SW480 (cell line): Measurements from ENCODE around the gene SENP1.
A peak's percentile ranks its signal among the peaks of the same experiment; 100 is the strongest.

Experiments
- DNase-seq: peaks from one replicate; pipeline ENCODE4 v3.0.0-alpha.2; 2016; ENCODE audit warnings: low spot score

The SENP1 gene

DNA sequence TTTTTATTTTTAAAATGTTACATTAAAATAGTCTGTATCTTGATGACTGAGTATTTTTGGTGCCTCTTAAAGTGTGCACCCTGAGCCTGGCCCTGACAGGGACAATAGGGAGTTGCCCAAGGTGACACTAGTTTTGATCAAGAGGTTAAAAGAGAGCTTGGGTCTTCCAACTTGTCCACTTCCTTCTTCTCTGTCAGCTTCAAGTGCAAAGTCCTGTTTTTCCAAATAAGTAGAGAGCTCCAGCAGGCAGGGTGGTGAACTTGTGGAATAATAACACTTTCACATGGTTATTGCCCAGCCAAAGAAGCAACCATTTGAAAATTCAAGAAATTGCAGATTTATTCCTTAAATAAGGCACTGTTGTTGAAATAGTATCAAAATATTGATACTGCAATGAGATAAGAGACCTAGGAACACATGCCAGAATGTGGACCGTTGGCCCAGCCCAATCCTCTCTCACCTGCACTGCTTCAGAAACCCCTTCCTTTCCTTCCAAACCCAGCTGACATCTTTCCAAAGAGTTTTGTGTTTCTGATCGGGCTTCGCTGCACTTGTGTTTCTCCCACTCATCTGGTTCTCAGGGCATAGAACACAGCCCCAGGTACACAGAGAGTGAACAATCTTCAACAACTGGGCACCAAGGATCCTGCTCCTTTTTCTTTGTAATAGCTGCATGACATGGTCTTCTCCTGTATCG is 87.8 kb downstream of the SENP1 start:
- no peak for DNase-seq

DNA sequence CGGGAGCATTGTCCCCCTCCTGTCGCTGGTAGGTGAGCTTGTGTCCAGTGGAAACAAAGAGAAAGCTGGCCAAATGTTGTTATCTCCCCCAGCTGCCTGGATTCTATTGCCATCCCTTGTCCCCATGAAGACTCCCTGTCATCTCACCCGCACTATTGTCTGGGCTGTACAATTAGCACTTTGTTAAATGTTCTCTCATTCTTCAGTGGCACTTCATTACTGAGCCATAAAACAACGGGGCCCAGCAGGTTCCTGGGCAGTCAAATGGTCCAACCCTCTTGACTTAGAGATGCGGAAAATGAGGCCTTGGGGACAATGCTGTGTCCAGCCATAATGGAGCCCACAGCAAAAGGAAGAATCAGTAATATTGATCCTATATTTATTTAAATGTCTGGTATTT is 88.4 kb downstream of the SENP1 start:
- DNase-seq: no peak

DNA sequence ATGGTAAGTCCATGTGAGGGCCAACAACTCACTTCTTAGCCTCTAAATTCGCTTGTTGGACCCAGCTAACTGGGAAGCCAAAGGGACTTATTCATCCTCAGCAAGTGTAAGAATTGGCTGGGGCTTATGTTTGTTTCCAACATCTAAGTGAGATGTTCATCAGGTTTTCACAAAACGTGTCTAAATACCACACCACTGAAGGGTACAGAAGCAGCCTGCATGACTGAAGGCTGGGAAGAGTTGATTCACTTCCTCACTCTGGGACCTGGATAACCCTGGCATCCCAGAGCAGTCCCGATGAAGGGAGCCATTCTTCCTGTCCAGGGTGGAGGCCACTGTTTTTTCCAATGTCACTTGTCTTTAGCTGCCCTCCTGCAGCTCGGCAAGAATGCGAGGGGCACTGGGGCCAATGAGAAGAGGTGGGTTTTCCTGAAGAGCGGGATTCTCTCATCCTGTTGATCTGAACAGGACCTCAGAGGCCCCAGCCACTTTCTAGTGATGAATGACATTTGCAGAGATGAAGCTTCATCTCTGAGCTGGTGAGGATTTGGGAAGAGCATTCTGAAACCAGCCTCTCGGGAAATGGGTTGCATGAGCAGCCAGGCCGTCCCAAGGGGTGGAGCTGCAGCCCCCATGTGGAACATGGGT is 89.4 kb downstream of the SENP1 start:
- no peak for DNase-seq

DNA sequence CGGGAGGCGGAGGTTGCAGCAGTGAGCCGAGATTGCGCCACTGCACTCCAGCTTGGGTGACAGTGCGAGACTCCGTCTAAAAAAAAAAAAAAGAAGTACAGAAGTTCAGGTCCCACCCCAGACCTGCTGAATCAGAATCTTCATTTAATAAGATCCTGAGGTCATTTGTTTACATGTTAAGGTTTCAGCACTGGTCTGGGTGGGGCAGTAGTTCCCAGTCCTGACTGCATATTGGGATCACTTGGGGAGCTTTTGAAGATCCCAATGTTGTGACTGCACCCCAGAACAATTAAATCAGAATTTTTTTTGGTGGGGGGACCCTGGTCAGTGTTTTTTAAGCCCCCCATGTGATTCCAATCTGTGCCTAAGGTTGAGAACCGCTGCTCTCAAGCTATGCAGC is 89.9 kb downstream of the SENP1 start:
- no peak for DNase-seq

DNA sequence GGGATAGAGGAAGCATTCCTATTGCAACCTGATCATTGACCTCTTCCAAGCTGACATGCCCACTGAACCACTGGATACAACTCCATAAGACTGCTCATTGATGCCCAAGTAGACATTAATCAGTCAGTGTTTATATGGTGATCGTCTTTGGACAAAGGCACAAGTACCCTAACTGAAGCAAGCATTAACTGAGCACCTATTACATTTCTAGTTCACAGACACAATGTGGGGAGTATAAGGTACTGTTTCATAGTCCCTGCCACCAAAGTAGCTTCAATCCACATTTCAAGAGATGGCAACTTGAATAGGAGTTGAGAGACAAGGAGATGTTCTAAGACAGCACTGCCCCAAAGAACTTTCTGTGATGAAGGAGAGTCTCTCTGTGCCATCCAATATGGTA is 90.8 kb downstream of the SENP1 start:
- no peak for DNase-seq

DNA sequence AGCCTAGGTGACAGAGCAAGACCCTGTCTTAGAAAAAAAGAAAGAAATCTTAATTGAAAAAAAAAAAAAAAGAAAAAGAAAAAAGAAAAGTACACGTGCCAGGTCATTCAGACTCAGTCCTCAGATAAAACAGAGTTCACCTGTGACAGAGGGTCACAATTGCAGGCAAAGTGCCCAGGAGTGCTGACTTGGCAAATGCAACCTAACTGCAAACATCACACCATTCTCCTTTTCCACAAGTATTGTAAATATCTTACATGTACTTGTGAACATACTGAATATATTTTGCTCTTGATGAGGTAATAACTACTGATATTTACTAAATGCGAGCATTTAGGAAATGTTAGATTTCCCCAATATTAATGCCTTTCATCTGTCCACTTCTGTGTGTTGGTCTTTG is 92.6 kb downstream of the SENP1 start:
- DNase-seq: no peak

DNA sequence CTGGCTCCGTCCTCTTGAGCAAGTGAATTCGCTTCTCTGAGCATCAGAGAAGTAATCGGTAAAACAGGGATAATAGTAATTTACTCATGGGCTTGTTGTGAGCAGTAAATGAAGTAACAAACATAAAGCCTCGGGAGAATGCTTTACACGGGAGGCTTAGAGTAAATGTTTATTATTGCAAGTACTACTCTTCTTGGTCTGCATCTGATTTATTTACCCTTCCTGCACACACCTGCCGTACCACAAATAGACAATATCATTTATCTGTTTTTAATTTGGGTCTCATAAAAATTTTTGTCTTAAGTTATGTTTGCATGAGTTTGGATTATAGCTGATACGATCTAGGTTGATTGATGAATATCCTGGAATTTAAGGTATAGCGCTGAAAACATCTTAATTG is 93.8 kb downstream of the SENP1 start:
- DNase-seq: no peak

DNA sequence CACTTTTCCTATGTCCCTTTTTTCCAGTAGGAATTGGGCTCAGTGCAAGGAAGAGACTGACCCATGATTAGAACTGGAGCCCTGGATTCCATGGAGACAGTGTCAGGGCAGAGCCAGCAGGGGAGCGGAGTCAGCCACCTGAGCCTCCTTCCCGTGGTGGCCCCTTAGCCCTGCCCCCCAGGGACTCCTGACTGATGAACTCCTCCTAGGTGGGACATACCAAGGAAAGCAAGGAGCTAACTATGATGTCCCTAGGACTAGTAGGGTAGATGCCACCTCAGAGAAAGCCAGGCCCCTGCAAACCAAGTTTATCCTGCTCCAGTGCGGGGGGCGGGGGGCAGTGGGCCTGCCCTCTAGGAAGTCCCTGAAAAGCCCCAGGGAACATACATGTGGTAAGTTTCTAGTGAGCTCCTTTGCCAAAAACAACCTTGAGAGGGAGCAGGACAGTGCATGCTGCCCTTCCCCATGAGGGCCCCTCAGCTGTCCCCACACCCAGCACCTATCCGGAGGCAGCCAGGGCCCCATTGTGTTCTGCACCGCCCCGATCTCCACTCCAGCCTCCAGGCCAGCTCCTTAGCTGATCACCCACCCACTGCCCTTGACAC is 95.4 kb downstream of the SENP1 start:
- DNase-seq: no peak

DNA sequence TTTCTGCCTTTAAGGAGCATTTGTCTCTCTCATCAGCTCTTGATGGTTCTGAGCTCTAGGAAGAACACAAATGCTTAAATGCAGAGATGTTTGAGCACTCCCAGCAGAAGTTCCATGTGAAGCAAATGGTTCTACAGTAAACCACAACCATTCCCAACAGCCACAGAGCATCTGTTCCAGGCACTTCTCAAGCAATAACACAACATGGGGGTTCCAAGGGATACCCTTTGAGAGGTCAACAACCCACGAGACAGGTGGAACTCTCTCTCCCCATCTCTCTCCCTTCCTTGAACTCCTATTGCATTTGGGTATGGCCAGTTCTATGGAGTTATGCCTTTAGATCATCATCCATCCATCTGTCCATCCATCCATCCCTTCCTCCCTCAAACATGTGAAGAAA is 96.4 kb downstream of the SENP1 start:
- DNase-seq: no peak

DNA sequence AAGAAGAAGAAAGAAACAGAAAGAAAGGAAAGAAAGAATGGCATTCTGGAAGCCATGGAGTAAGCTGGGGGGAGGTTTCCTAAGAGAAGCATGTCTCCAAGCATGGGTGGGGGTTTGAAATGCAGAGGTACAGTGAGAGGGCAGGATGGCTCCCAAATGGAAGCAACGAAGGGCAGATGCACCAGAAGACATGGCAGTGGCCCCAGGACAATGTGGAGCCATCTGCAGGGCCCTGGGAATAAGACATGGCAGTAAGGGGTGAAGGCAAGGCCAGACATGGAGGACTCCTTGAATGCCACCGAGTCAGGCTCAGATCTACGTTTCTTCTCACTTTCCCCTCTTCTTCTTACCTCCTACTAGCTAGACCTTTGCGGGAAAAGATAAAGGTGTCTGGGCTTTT is 96.9 kb downstream of the SENP1 start:
- DNase-seq: no peak

DNA sequence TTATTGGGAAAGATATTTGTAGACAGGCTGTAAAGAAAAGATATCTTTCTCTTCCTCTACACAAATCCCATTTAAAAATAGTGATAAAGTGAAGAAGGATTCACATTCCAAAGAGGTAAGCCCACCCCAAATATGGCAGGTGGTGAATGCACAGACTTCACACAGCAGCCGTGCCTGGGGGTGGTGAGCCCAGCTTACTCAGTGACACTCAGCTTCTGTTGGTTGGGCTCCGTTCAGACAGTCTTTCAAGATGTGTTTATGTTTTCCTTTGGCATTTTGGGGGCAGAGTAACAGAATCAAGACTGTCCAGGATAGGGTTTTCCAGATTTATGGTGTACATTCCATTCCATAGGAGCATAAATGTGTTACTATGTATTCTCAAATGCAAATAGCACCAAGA is 97.5 kb downstream of the SENP1 start:
- DNase-seq: no peak

DNA sequence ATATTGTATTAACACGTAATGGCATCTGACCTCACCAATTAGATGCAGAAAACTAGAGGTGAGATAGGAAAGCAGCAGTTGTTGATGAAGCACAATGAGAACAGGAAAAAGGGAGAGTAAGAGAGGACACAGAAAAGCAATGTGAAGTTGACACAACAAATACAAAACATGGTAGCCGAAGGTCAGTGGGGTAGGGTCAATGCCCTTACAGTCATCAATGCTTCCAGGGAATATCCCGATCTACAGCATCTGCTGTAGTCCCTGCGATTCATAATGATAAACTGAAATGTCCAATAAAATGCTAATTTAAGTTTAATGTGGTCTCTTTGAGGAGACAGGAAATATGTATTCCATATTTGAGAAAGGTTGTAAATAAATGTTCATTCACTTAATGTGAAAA is 98.7 kb downstream of the SENP1 start:
- DNase-seq: no peak

DNA sequence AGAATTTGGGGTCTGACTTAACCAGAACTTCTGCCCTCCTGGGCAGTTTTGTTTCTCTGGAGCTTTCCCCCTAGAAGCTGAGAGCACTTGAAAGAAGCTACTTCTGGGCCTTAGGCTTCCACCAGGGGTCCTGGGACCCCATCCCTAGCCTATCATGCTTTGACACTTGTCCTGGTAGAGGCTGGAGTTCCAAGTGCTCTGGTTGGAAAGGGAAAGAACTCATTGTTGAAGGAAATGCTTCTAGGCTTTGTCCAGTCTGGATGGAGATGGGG is 100.2 kb downstream of the SENP1 start:
- DNase-seq: no peak

DNA sequence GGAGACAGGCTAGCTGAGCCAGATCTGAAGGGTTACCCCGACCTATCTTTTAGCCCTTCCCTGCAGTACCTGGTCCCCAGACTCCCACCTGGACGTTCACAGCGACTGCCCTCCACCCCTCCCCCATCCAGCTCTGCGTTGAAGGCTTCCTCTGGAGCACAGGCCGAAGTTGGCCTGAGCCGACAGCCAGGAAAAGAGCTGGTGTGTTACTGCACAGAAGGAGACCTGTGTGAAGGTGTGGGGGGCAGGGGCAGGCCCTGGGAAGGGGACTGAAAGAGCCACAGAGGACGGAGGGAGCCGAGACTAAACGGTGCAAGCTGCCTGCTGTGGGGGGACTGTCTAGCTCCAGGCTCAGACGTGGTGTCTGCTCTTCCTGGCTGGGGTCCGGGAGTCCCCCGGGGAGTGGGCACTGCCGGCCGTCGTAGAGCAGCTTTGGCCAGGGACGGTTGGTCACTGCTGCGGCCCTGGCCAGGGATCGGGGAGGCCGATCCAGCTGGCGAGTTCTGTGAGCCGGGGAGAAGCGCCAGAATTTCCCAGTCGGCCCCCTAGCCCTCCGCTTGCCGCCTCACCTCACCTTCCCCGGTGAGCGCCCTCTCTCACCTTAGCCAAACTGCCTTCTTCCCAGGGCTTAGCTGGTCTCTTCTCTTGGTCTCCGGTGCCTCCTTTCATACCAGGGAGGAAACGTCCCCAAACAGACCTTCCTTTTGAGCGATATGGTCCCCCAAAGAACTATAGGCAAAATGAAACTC is 100.7 kb downstream of the SENP1 start:
- DNase-seq: no peak

DNA sequence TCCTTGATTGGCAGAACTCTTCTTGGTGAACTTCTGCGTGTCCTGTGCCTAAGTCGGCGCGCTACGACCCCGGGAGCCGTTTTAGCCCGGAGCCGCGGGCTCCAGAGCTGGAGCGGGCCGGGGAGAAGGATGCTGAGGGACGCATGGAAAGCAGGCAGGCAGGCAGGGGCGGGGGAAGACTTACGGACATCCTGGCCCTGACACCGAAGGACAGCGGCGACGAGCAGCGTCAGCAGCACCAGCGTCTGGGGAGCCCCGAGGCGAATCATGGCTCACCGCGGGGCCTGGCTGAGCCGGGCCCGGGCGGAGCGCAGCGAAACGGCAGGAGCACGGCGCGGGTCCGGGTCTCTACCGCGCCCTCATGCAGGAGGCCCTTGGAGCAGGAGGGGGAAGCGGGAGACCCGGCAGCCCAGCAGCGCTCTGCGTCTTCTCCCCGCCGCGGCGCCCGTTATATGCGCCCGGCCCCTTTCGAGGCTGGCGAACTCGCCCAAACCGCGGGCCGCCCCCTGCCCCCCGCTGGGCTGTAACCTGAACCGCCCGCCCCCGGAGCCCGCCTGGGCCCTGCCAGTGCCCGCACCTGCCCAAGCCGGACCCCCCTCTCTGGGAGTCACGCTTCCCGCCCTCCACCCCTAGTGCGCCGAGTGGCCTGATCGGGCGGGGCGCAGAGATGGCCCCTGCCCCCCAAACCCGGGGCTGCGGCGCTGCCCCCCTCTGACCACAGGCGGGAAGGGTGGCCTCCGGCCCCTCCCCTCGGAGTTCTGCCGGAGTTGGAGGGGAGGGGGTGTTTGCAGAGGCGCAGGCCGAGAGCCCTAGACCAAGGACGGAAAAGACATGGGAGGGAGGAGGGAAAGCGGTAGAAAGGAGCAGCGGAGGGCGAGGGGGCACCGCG is 101.6 kb downstream of the SENP1 start, which contains the start of gene COL2A1:
Gene COL2A1 (minus strand): TSS at position 424 of the 889 bp plus-strand sequence. CDS start 155 bp downstream, at position 269.
- no peak for DNase-seq

DNA sequence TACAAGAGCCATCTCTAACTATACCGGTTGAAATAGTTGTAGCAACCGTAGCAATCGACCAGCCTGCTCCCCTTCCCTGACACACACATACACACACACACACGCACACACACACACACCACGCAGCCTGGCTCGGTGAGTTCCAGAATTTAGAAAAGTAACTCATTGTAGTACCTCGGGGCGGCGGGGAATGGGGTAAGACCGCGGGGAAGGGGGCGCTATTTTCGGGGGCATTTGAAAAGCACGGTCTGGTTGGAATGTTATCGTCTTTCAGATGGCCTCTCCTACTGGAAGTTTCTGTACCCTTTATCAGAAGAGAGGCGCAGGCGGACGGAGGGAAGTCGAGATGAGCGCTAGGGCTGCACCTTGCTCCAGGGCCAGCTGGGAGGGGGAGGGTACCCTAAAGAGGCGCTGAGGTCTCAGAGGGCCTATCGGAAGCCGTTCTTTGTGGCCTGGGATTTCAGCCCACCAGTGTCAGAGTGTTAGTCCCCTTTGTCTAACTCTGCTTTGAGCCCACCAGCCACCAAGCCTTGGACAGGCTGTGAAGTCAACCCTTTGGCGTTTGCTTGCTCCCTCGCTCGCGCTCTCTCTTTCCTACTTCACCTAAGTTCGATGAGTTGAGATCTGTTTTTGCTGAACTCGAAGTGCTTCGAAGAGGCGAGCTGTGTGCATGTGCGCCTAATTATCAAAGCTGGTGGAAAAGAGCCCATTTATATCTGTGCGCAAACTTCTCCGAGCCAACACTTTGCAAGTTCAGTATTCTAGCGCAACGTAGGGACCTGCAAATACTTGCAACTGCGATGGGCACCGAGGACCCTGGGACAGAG is 102.4 kb downstream of the SENP1 start:
- no peak for DNase-seq

DNA sequence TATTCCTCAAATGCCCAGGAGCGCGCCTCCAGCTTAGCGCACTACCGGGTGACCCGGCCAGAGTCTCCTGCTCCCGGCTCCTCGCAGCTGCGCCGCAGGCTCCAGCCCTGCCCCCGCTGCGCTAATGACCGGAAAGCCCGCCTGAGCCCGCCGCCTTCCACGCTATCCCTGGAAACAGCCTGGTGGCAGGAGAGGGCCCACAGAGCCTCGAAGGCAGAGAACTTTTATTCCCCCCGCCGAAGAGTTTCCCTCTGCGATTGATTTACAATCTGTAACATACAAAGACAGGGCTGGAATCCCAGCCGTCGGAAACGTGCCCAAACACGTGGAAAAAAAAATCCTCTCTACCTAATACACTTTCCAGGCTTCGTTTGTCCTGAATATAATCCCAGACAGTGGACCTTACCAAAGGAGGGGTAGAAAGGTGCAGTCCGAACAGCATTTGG is 103.1 kb downstream of the SENP1 start:
- DNase-seq: peak; percentile 66

DNA sequence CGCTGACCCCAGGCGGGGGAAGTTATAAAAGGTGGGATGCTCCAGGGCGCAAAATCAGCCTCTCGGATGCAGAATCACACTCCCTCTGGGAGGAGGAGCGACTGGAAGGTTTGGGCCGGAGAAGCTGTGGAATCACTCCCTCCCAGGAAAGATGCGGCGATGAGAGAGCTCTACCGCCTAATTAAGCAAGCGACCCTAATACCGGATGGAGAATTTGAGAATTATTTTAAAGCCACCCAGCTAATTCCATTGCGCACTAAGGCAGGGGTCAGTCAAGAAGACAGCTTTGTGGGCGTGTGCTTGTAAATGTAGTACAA is 103.5 kb downstream of the SENP1 start:
- DNase-seq: no peak

DNA sequence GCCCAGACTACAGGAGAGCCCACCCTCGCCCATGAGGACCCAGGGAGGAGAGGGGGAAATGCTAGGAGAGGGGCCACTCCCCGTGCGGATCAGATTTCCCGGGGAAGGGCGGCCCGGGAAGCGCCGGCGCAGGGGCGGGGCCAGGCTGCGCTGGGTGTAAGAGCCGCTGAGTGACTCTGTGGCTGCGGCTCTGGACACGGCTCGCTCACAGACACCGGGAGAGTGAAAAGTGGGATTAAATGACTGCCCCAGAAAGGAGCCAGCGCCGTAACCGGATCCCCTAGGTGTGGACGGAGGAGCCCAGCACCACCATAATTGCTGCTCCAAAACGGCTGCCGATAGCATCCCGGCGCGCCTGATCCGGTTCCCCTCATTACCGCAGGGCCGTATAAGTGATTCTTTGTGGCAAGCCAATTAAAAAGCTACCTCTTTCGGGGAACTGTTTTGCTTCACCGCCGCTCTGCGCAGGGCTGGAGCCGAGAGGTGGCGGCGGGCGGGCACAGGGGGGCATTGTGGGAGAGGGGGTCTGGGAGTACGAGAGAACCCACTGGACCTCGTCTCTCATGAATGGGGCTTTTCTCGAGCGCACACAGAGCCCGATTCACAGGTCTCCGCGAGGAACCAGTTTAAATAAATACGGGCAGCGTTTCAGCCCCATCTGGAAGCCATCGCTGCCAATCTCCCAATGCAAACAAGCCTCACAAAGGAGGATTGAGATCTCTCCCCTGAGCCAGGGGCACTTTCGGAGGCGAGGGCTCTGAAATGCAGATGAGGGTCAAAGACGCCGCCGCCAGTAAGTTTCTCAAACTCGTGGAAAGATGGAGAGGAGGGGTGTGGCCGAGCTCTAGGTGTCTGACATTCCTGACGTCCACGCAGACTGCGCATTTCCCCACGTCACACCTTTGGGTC is 104.1 kb downstream of the SENP1 start:
- peak; percentile 75 for DNase-seq

DNA sequence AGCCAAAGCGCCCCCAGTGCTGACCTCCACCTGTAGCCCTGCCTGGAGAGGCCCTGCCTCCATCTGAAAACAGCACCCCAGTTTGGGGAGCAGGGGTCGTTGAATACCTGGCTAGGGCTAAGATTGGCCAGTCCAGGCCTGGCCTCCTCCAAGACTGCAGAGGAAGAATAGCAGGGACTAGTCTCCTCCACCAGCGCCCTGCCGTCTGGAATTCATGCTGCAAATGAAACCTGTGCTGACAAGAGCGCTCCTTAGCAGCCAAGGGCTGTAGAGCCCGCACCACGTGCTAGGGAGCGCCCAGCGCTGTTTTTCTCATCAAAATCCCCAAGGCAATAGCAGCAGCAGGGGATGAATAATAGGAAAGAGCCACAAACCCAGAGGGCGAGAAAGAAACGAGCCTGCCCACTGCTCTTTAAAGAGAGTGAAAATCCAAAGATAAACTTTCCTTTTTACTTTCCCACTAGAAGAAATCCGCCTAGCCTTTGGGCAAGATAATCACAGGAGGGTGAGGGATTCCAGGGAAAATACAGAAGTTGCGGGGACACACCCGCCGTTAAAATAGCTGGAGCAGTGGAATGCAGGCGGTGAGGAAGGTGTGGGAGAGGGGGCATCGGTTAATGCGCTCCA is 104.9 kb downstream of the SENP1 start:
- DNase-seq: peak; percentile 83
